Measurements from ENCODE around the gene KIRREL1.
A peak's percentile ranks its signal among the peaks of the same experiment; 100 is the strongest.

Gene KIRREL1

GRCh38 chr1:158075078-158075477 lies 81.6 kb downstream of the KIRREL1 start:
- no peak for DNase-seq (ENCODE audit: low read depth)

GRCh38 chr1:158076441-158076840 lies 83.0 kb downstream of the KIRREL1 start:
- no peak for DNase-seq (ENCODE audit: low read depth)

- no peak for DNase-seq (ENCODE audit: low read depth)
Observed at GRCh38 chr1:158077411-158078256, 84.2 kb downstream of the KIRREL1 start.

- no peak for DNase-seq (ENCODE audit: low read depth)
Observed at GRCh38 chr1:158078569-158079080, 85.2 kb downstream of the KIRREL1 start.

GRCh38 chr1:158080066-158080465 lies 86.6 kb downstream of the KIRREL1 start:
- DNase-seq (ENCODE audit: low read depth), result no peak

- DNase-seq (ENCODE audit: low read depth), result no peak
Observed at GRCh38 chr1:158084336-158084735, 90.9 kb downstream of the KIRREL1 start.

GRCh38 chr1:158084747-158085146 lies 91.3 kb downstream of the KIRREL1 start:
- DNase-seq (ENCODE audit: low read depth), result no peak

GRCh38 chr1:158087320-158087927 lies 94.0 kb downstream of the KIRREL1 start:
- DNase-seq (ENCODE audit: low read depth), result no peak

- DNase-seq (ENCODE audit: low read depth), result no peak
Observed at GRCh38 chr1:158089476-158089875, 96.0 kb downstream of the KIRREL1 start.

GRCh38 chr1:158089925-158090637 lies 96.6 kb downstream of the KIRREL1 start:
- DNase-seq (ENCODE audit: low read depth), result no peak

GRCh38 chr1:158093376-158093775 lies 99.9 kb downstream of the KIRREL1 start:
- DNase-seq (ENCODE audit: low read depth), result no peak

- DNase-seq (ENCODE audit: low read depth), result no peak
Observed at GRCh38 chr1:158094571-158094970, 101.1 kb downstream of the KIRREL1 start.

GRCh38 chr1:158095737-158096335 lies 102.4 kb downstream of the KIRREL1 start:
- no peak for DNase-seq (ENCODE audit: low read depth)

- no peak for DNase-seq (ENCODE audit: low read depth)
Observed at GRCh38 chr1:158098256-158098655, 104.8 kb downstream of the KIRREL1 start.

- no peak for DNase-seq (ENCODE audit: low read depth)
Observed at GRCh38 chr1:158099185-158099584, 105.7 kb downstream of the KIRREL1 start.

GRCh38 chr1:158100498-158100897 lies 107.1 kb downstream of the KIRREL1 start:
- no peak for DNase-seq (ENCODE audit: low read depth)

GRCh38 chr1:158101455-158101854 lies 108.0 kb downstream of the KIRREL1 start:
- no peak for DNase-seq (ENCODE audit: low read depth)

- DNase-seq (ENCODE audit: low read depth), result peak; percentile 31
Observed at GRCh38 chr1:158101927-158102326, 108.5 kb downstream of the KIRREL1 start.

- DNase-seq (ENCODE audit: low read depth), result no peak
Observed at GRCh38 chr1:158102881-158103674, 109.6 kb downstream of the KIRREL1 start.

- DNase-seq (ENCODE audit: low read depth), result no peak
Observed at GRCh38 chr1:158103861-158104522, 110.5 kb downstream of the KIRREL1 start.

- DNase-seq (ENCODE audit: low read depth), result no peak
Observed at GRCh38 chr1:158104891-158105290, 111.4 kb downstream of the KIRREL1 start.

All from GM04503 (cell line).